DND-41 (cell line): ENCODE measurements around the gene CFAP221.

Source experiments
- EZH2 ChIP-seq: IDR thresholded peaks from 3 replicates; pipeline ENCODE4 v1.6.1; 2012; ENCODE audit warnings: borderline replicate concordance, low read depth, mild to moderate bottlenecking, moderate library complexity, low read length, inconsistent platforms; ENCODE audit not compliant: severe bottlenecking
- TF ChIP-seq, protein P1 (sequence below): IDR thresholded peaks from 2 replicates; pipeline ENCODE4 v1.5.1; 2012; ENCODE audit warnings: borderline replicate concordance, low read length, moderate library complexity, mild to moderate bottlenecking; ENCODE audit not compliant: poor library complexity, severe bottlenecking; ENCODE audit errors: extremely low read depth

DNA sequence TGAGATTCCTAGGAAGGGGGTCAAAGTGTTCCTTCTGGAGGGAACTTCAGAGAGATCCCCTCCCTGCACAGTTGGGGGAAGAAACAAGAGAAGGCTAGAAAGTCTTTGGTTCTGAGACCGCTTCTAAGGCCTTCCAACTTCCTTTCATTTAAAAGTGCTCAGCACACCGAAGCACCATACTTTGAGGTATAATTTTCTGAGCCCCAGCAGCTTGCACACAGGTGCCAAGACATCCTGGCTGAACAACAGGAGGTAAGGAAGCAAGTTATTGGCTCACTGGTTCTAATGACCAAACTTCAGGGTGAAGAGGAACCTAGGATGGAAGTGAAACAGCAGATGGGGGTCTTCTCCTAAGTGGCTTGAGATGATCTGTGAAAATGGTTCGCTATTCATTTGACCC, 154.0 kb downstream of the CFAP221 start:
- TF ChIP-seq, protein P1, sequence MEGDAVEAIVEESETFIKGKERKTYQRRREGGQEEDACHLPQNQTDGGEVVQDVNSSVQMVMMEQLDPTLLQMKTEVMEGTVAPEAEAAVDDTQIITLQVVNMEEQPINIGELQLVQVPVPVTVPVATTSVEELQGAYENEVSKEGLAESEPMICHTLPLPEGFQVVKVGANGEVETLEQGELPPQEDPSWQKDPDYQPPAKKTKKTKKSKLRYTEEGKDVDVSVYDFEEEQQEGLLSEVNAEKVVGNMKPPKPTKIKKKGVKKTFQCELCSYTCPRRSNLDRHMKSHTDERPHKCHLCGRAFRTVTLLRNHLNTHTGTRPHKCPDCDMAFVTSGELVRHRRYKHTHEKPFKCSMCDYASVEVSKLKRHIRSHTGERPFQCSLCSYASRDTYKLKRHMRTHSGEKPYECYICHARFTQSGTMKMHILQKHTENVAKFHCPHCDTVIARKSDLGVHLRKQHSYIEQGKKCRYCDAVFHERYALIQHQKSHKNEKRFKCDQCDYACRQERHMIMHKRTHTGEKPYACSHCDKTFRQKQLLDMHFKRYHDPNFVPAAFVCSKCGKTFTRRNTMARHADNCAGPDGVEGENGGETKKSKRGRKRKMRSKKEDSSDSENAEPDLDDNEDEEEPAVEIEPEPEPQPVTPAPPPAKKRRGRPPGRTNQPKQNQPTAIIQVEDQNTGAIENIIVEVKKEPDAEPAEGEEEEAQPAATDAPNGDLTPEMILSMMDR, result no peak
- TF ChIP-seq EZH2, result no peak
